Spleen (tissue), 7 donors: ENCODE data around the gene TMBIM1.

Experiments
- CTCF ChIP-seq, 11 experiments: fragments of 200-600 bp in 7 of 11; fragments of 450-650 bp in 4 of 11; sonication (generic) in 4 of 11; IDR thresholded peaks in 8 of 11; conservative IDR thresholded peaks in 3 of 11; 1 replicate in 7 of 11; 2 replicates in 4 of 11; pipeline versions ENCODE4 v1.4.0 to v1.8.0; 2016 to 2021; ENCODE audit warnings: antibody characterized with exemption in 11 of 11, inconsistent platforms in 4 of 11, mild to moderate bottlenecking in 1 of 11
- POLR2AphosphoS5 ChIP-seq, 3 donors: sonication (generic); formaldehyde crosslinking; IDR thresholded peaks; one replicate each; pipeline ENCODE4 v1.5.1; 2017; ENCODE audit warnings: antibody characterized with exemption in 3 of 3
- donor health status: DM: no; HTN: no; CAD: no; lungs with moderate emphysema.
- donor health status: DM: no; HTN: no; CAD: no.
- donor health status: DM: no; HTN: no; CAD: no.

DNA sequence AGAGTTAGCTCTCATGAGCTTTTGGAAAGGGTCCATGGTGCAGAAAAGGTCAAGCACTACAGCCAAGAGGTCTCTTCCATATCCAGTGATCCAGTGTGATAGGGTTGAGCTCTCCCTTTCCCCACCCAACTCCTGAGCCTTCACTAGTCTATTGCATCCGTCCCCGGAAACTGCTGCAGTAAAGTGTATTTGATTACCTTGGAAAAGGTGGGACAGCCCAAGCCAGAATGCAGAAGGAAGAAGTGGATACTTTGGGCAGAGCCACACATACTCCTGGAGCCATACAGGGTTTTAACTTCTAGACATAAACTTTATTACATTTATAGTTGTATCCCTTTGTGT lies 18.4 kb downstream of the TMBIM1 start:
- no peak for TF ChIP-seq POLR2AphosphoS5 (IDR thresholded peaks at IDR 0.05)
- no peak for TF ChIP-seq CTCF (IDR thresholded peaks at IDR 0.05 in 8 of 11, conservative IDR thresholded peaks at IDR 0.05 in 3 of 11)
